ENCODE measurements around the gene MYH6. TPM values are rescaled to one million over a fixed set of nuclear protein-coding genes. Genes with fewer than 3 reads are reported as not detected.

The MYH6 gene
- total RNA-seq, 1 experiment from 2014 or later, result 0.07 TPM

DNA sequence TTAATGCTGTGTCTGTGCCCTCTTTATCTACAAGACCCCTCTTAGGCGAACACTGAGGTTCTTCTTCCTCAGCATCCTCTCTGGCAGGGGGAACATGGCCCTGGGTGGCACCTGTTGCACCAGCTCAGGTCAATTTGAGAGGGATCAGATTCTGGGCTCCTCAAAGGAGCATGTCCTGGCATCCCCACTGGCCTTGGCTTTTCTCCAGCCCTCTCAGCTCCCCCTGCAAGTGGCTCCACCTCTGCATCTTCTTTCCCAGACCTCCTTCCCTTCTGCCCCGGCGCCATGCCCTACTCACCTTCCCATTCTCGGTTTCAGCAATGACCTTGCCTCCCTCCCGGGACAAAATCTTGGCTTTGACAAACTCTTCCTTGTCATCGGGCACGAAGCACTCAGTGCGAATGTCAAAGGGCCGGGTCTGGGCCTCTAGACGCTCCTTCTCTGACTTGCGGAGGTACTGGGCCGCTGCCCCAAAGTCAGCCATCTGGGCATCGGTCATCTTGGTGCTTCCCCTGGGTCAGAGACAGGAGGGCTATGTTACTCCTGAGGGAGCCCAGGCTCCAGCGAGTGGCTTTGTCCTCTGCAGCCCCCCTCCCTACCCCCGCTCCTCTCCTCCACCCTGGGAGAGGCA lies 1.2 kb downstream of the MYH6 start:
- no peak overlapping the region; a peak in 1 of 5 replicates for H3K4me3 Mint-ChIP-seq

More for the DNA sequence above, 1.2 kb downstream of the MYH6 start:
- Histone ChIP-seq H3K4me2 (ENCODE audit: insufficient read depth, insufficient read length, low read length) (no peak overlapping the region), H3K27me3 (ENCODE audit: insufficient read depth, low read length) (no peaks in the 10 kb centered on the region), H2BK20ac (ENCODE audit: low read depth, low read length, poor library complexity, severe bottlenecking) (no peak overlapping the region), H2BK12ac (ENCODE audit: insufficient read length, low read depth, low read length) (no peak overlapping the region), H4K91ac (ENCODE audit: insufficient read length, low read depth, low read length) (no peak overlapping the region), H2BK5ac (ENCODE audit: insufficient read length, low read length) (no peak overlapping the region), H3K14ac (ENCODE audit: insufficient read depth, low read length) (no peak overlapping the region), H3K4me1 (ENCODE audit: insufficient read depth, low read length) (no peaks in the 10 kb centered on the region), H3K79me1 (ENCODE audit: insufficient read depth, low read depth, low read length, poor library complexity, severe bottlenecking) (no peaks in the 10 kb centered on the region), H3K27ac (ENCODE audit: insufficient read length, low read depth, low read length) (no peak overlapping the region), H2AK5ac (ENCODE audit: insufficient read length, low read length) (no peak overlapping the region), H3K18ac (ENCODE audit: insufficient read length, low read depth, low read length) (no peak overlapping the region), H4K8ac (replicated peaks; ENCODE audit: insufficient read length, low read depth, low read length) (no peak overlapping the region), H2BK120ac (ENCODE audit: low read depth, low read length, poor library complexity, severe bottlenecking) (no peak overlapping the region), H3K56ac (ENCODE audit: insufficient read length, low read depth, low read length) (no peak overlapping the region), H3K23me2 (ENCODE audit: insufficient read length, low read depth, low read length, poor library complexity, severe bottlenecking) (no peaks in the 10 kb centered on the region), H4K5ac (ENCODE audit: insufficient read length, low read depth, low read length) (no peak overlapping the region), H3K4ac (ENCODE audit: low read depth, low read length) (no peak overlapping the region), H3K23ac (ENCODE audit: insufficient read length, low read depth, low read length) (no peak overlapping the region), H4K20me1 (ENCODE audit: control insufficient read depth, insufficient read depth, insufficient read length) (no peaks in the 10 kb centered on the region), H2BK15ac (ENCODE audit: low read depth, low read length) (no peak overlapping the region), H3K9me3 (ENCODE audit: control insufficient read depth, low read depth, low read length) (no peaks in the 10 kb centered on the region), H3K9ac (ENCODE audit: extremely low read depth, insufficient read length, low read length) (no peak overlapping the region), H3T11ph (ENCODE audit: low read length) (no peak overlapping the region), H2AFZ (ENCODE audit: low read length) (no peak overlapping the region), H3K79me2 (ENCODE audit: insufficient read depth, low read length) (no peaks in the 10 kb centered on the region)
- peaks cover 17 to 25% of the 10 kb centered on the region in 2 experiments for H3K4me1 Mint-ChIP-seq
- DNase-seq, result no peak
- TF ChIP-seq CTCF (conservative IDR thresholded peaks at IDR 0.05), result no peak
- H3K27me3 Mint-ChIP-seq (ENCODE audit: low read depth), result peaks cover 57% of the 10 kb centered on the region
- no peaks in the 10 kb centered on the region for H3K9me3 Mint-ChIP-seq
- no peaks in the 10 kb centered on the region for H3K36me3 Mint-ChIP-seq (ENCODE audit: insufficient read depth in 1 of 3, low read depth in 3 of 3)
- no CpG with 5 or more reads among the region's 15 CpGs for WGBS (ENCODE audit: extremely low coverage, insufficient read length, low lambda C conversion rate)
- H3K27ac Mint-ChIP-seq, result no peak overlapping the region
